ENCODE data around the gene G3BP1.
A peak's percentile ranks its signal among the peaks of the same experiment; 100 is the strongest.

G3BP1 gene

GRCh38 chr5:151766975-151767374 lies 4.8 kb upstream of the G3BP1 start:
- H3K9me3 ChIP-seq, result no peaks in the 10 kb centered on the region
- DNase-seq, result no peak
- peaks cover 0 to 9% (median 5%) of the 10 kb centered on the region in 4 donors for H3K4me1 ChIP-seq
- no peaks in the 10 kb centered on the region for H3K36me3 ChIP-seq
- TF ChIP-seq CTCF (IDR thresholded peaks at IDR 0.05), result no peak
- intact Hi-C loops (cut with DNase I; ENCODE audit: low total_unique reads), result no loop called here
- H3K27ac ChIP-seq, result no peak overlapping the region
- no peak overlapping the region for H3K4me3 ChIP-seq
- H3K27me3 ChIP-seq, result no peaks in the 10 kb centered on the region

DNA sequence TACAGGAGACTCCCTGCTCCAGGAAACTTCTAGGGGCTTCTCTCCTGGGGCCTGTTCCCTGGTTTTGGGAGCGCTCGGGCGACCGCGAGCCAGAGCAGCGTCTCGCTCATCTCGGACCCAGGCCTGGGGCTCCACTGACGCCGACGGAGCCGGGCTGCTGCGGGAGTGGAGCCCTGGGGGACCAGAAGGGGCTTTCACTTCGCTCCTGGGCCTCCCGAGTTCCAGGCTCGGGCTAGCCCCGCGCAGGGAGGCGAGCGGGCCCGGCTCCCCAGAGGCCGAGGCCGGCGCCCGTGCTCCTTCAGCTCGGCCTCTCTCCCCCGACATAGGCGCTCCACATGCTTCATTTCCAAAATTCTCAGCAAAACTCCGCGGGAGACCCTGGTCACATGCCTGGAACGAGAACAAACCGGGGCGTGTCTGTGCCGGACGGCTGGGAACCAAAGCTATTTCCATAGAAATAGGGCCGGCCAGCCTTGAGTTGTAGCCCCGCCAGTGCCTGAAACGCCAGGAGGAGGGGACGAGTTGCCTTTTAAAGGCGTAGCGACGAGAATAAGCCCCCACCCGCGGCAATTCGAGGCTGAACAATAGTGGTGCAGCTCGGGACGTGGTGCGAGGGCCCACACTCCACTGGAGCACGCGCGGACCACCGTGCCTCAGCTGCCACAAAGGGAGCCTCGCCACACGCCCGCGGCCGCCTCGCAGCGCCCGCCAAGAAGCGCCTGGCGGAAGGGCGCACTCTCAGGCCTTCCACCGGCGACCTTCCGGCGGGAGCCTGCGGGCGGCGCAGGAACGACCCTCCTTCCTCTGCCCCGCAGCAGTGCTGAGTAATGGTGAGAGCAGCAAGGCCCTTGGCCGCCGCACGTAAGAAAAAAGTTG lies 1.1 kb upstream of the G3BP1 start:
- TF ChIP-seq CTCF (IDR thresholded peaks at IDR 0.05), result no peak
- intact Hi-C loops (cut with DNase I; ENCODE audit: low total_unique reads), result no loop called here
- H3K9me3 ChIP-seq, result no peaks in the 10 kb centered on the region
- no peaks in the 10 kb centered on the region for H3K27me3 ChIP-seq
- peaks cover 6 to 35% (median 22%) of the 10 kb centered on the region in 4 donors for H3K4me1 ChIP-seq
- peak; percentile 78 to 91 for DNase-seq
- H3K4me3 ChIP-seq, result peak overlapping the region; percentile 59 to 76
- peak overlapping the region; percentile 97 to 98 for H3K27ac ChIP-seq
- H3K36me3 ChIP-seq, result no peaks in the 10 kb centered on the region

DNA sequence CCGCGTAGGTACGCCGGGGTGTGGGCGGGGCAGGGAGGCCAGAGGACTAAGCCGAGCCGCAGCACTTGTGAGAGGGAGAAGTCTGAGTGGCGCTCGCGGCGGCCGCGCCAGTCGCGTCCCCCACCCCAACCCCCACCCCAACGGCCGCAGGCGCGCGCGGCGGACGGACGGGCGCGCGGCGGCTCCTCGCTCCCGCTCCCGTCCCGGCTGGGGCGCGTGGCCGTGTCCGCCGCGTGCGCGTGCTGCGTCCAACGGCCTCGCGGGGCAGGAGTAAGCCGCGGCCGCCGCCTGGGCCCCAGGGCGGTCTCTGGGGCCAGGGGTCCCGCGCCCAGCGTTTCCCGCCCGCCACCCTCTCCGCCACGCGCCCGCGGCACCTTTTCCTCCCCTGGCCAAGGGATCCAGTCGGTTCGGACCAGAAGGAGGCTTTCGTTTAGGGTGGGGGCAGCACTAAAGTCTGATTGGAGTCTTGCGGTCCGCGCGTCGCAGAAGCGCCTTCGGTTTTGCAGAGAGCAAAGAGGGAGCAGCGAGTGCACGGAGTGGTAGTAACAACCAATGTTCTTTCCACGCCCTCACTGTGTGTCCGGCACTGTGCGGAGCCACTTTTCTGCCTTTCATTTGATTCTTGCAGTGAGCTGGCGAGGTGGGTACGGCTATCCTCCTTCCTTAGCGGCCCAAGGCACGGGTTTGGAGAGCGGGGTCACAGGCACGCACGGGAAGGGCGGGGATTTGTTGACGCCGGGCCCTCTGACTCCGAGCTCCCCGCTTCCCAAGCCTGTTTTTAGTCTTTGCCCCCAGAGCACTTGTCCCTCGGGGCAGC lies 483 bp downstream of the G3BP1 start:
- no peak for TF ChIP-seq CTCF (IDR thresholded peaks at IDR 0.05)
- peak; percentile 53 to 75 for DNase-seq
- peaks cover 6 to 51% (median 32%) of the 10 kb centered on the region in 4 donors for H3K4me1 ChIP-seq

GRCh38 chr5:151772846-151773561 lies 1.2 kb downstream of the G3BP1 start:
- Histone ChIP-seq H3K4me1 (peaks cover 6 to 59% (median 38%) of the 10 kb centered on the region in 4 donors), H3K27me3 (no peaks in the 10 kb centered on the region), H3K27ac (peak overlapping the region; percentile 84 to 90), H3K4me3 (peak overlapping the region; percentile 76 to 84), H3K9me3 (no peaks in the 10 kb centered on the region), H3K36me3 (no peaks in the 10 kb centered on the region)
- no peak for TF ChIP-seq CTCF (IDR thresholded peaks at IDR 0.05)
- intact Hi-C loops (cut with DNase I; ENCODE audit: low total_unique reads), result loop anchor here (2.0 kb wide), 1 partner anchor 14 kb away; the partner anchor contains the start of gene ATOX1
- DNase-seq, result no peak

More for the DNA sequence above, 483 bp downstream of the G3BP1 start:
- peak overlapping the region; percentile 84 to 90 for H3K27ac ChIP-seq
- no peaks in the 10 kb centered on the region for H3K36me3 ChIP-seq
- intact Hi-C loops (cut with DNase I; ENCODE audit: low total_unique reads), result loop anchor here (2.0 kb wide), 1 partner anchor 13 kb away; the partner anchor contains the start of gene ATOX1
- H3K9me3 ChIP-seq, result no peaks in the 10 kb centered on the region
- H3K4me3 ChIP-seq, result peak overlapping the region; percentile 76 to 84
- no peaks in the 10 kb centered on the region for H3K27me3 ChIP-seq

GRCh38 chr5:151773951-151774350 lies 2.2 kb downstream of the G3BP1 start:
- no peak for DNase-seq
- Histone ChIP-seq H3K4me3 (peak overlapping the region; percentile 76 to 84), H3K9me3 (no peaks in the 10 kb centered on the region), H3K27me3 (no peaks in the 10 kb centered on the region), H3K27ac (peak overlapping the region; percentile 84 to 90), H3K36me3 (peaks cover 0 to 4% (median 0%) of the 10 kb centered on the region in 3 donors), H3K4me1 (peaks cover 6 to 69% (median 41%) of the 10 kb centered on the region in 4 donors)
- intact Hi-C loops (cut with DNase I; ENCODE audit: low total_unique reads), result loop anchor here (2.0 kb wide), 1 partner anchor 15 kb away; the partner anchor contains the start of gene ATOX1
- no peak for TF ChIP-seq CTCF (IDR thresholded peaks at IDR 0.05)

Measured in tibial artery (tissue), 4 donors.